RWPE1 (cell line): ENCODE results near the gene VWA5B1.

ENCODE experiments used
- CTCF ChIA-PET: fragments of 350-600 bp; sonication (Branson Sonifier 250); formaldehyde crosslinking; extraction: SDS; loops from one replicate; lab custom pipeline; 2021; lab: Yijun Ruan, JAX
- POLR2A ChIA-PET: fragments of 400-600 bp; formaldehyde crosslinking; extraction: SDS; loops from one replicate; lab custom pipeline; 2020; ENCODE audit warnings: antibody characterized with exemption; ENCODE audit not compliant: low non-redundant PET; lab: Yijun Ruan, JAX
- DNase-seq: peaks from one replicate; pipeline ENCODE4 v3.0.0; 2012; ENCODE audit warnings: low spot score
- H3K27ac ChIP-seq: fragments of 450-650 bp; 2 replicates; pipeline ENCODE4 v1.5.1; 2017
- TF ChIP-seq, protein P1 (sequence below): fragments of 450-650 bp; conservative IDR thresholded peaks from 2 replicates; pipeline ENCODE4 v1.5.1; 2017; ENCODE audit warnings: low read depth, mild to moderate bottlenecking

VWA5B1 gene

DNA sequence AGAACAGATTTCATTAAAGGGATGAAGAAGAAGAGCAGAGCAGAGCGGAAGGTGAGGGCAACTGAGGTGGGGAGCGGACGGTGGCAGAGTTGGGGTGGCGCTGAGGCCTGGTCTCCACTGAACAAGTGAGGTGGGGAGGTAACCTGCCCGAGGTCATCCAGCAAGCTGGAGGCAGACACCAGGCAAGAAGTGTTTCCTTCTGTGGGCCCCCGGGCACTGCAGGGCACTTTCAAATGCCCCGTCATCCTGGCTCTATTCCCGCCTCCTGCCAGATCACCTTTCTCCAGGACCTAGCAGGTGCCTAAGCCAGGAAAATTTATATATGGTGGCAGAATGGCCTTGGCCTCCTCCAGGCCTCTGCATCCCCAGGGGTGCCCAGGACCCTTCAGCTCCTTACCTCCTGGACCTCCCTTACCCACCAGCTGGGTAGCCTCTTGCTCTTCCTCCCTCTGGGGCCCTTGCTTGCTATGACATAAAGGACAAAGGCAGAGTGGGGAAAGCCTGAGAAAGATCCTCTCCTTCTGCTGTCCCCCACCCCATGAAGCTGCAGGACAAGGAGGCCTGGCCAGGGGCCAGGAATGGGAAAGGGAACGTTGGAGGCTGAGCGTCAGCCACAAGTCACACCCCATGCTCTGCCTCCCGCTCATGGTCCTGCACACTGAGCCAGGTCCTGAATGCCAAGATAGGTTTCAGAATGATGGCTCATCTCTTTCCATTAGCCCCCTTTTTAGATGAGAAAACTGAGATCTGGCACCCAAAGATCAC, 29.0 kb downstream of the VWA5B1 start:
- ChIA-PET POLR2A (no interaction called here), CTCF (interaction anchor here (0.6 kb wide), 2 partner anchors 106 to 168 kb away, joined by 3 read pairs; no protein-coding TSS in a partner anchor)
- TF ChIP-seq, protein P1, sequence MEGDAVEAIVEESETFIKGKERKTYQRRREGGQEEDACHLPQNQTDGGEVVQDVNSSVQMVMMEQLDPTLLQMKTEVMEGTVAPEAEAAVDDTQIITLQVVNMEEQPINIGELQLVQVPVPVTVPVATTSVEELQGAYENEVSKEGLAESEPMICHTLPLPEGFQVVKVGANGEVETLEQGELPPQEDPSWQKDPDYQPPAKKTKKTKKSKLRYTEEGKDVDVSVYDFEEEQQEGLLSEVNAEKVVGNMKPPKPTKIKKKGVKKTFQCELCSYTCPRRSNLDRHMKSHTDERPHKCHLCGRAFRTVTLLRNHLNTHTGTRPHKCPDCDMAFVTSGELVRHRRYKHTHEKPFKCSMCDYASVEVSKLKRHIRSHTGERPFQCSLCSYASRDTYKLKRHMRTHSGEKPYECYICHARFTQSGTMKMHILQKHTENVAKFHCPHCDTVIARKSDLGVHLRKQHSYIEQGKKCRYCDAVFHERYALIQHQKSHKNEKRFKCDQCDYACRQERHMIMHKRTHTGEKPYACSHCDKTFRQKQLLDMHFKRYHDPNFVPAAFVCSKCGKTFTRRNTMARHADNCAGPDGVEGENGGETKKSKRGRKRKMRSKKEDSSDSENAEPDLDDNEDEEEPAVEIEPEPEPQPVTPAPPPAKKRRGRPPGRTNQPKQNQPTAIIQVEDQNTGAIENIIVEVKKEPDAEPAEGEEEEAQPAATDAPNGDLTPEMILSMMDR = no peak

DNA sequence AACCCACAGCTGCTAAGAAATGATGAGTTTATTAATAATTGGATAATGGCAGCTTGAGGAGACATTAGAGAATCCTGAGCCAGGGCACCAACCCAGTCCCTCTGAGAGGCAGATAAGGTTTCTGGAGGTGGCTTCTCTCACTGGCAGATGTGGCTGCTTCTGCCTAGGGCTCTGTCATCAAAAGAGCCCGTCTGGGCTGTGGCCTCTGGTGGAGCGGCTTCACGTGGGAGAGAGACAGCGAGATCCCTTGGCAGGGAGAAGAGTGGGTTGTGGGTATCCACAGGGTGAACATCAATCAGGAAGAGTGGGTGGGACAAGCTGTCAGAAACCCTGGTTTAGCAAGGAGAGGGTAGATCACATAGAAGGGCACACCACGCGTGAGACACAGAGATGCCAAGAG, 30.0 kb downstream of the VWA5B1 start:
- no peak for DNase-seq
- ChIA-PET POLR2A (no interaction called here), CTCF (no interaction called here)
- H3K27ac ChIP-seq = no peak overlapping the region
- TF ChIP-seq, protein P1 = no peak

More for the DNA sequence above, 29.0 kb downstream of the VWA5B1 start:
- no peak for DNase-seq
- no peak overlapping the region for H3K27ac ChIP-seq

DNA sequence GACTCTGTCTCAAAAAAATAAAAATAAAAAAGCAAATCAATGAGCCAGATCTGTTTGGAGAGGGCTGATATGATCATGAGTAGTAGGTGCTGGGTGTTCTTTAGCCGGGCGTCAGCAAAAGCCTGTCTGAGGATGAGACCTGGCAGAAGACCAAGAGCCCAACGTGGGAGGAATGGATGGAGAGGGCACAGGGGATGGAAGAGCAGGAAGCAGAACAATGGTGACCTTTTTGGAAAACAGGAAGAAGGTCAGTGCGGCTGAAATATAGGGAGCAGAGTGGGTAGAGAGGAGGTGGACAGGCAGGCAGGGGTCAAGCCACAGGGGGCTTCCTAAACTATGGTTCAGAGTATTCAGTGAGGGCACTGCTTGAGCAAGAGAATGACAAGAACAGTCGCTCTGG, 30.9 kb downstream of the VWA5B1 start:
- DNase-seq = no peak
- H3K27ac ChIP-seq = no peak overlapping the region
- CTCF ChIA-PET = no interaction called here
- POLR2A ChIA-PET = no interaction called here
- TF ChIP-seq, protein P1 = no peak

DNA sequence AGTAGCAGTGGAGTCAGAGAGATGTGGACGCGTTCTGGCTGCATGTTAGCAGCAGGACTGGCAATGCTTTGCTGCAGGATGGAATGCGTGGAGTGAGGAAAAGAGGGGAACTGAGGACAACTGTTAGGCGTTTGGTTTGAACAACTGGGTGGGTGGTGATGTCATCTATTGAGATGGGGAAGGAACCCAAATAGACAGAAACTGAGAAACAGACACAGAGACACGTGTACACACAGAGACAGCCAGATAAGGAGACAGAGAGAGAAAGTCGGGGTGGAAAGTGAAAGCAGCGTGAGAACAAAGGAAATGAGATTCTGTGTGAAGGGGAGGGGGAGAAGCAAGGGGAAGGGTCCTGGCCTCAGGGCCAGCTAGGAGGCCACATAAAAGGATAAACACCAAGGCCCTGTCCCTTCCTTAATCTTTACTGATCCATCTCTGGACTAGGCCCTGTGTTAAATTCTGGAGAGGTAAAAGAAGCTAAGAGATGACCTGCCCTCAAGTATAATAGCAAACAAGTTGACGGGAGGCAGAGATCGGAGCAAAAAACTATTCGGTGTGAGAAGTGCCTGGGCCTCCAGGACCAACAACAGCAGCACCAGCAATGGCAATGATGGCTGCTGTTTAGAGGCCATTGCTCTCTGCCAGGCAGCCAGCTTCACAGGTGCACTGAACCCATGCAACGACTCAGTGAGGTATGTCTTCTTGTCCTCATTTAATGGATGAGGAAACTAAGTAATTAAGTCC, 31.6 kb downstream of the VWA5B1 start:
- TF ChIP-seq, protein P1 = no peak
- ChIA-PET POLR2A (no interaction called here), CTCF (no interaction called here)
- H3K27ac ChIP-seq = no peak overlapping the region
- no peak for DNase-seq

DNA sequence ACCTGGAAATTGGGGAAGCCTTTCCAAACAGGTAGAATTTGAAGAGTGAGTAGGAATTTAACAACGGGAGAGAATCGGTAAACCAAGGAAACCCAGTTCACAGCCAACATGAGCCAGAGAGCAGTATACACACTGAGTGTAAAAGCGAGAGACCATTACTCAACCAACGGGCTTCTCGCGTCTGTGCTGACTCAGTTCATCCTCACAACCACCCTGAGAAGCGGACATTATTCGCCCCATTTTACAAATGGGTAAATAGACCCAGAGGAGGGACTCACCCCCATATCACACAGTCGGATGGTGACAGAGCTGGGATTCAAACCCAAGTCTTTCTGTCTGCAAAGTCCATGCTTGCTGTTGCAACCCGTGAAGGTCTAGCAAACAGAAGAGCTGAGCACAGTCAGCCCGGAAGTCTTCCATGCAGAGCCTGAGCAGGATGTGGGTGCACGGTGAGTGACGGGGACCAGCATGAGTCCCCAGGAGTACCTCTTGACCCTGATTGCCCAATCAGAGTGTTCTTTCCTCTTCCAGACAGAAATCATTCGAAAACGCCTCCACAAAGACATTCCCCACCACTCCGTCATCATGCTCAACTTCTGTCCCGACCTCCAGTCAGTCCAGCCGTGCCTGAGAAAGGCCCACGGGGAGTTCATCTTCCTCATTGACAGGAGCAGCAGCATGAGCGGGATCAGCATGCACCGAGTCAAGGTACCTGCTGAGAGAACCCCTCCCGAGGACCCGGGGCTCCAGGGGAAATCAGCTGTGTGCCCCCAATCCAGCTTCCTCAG, 32.3 kb downstream of the VWA5B1 start:
- ChIA-PET POLR2A (no interaction called here), CTCF (no interaction called here)
- H3K27ac ChIP-seq = no peak overlapping the region
- TF ChIP-seq, protein P1 = no peak
- peak; percentile 20 for DNase-seq

DNA sequence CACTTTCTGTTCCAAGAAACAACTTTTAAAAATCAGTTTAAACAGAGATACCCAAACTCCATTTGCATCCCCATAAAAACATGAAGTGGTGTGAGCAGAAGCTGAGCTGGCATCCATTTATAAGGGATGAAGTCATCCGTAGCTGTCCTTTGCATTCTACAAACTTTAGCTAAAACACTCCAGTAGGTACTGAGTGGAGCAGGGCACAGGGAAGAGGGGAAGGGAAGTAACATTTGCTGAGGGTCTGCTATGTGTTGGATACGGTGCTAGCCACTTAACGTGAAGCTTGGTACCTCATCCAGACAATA, 32.9 kb downstream of the VWA5B1 start:
- CTCF ChIA-PET = no interaction called here
- TF ChIP-seq, protein P1 = no peak
- H3K27ac ChIP-seq = no peak overlapping the region
- POLR2A ChIA-PET = no interaction called here
- no peak for DNase-seq
